ENCODE results near the gene SPOCK2.

SPOCK2 gene

GRCh38 chr10:72086466-72087391 is 1.6 kb downstream of the SPOCK2 start:
- DNase-seq, result no peak

GRCh38 chr10:72085864-72086465 is 2.4 kb downstream of the SPOCK2 start:
- no peak for DNase-seq

GRCh38 chr10:72085166-72085565 is 3.2 kb downstream of the SPOCK2 start:
- no peak for DNase-seq

- no peak for DNase-seq
Measured at GRCh38 chr10:72083790-72084459, 4.4 kb downstream of the SPOCK2 start.

- no peak for DNase-seq
Measured at GRCh38 chr10:72082856-72083789, 5.2 kb downstream of the SPOCK2 start.

GRCh38 chr10:72081772-72082590 is 6.4 kb downstream of the SPOCK2 start:
- DNase-seq, result no peak

- DNase-seq, result no peak
Measured at GRCh38 chr10:72081210-72081609, 7.1 kb downstream of the SPOCK2 start.

GRCh38 chr10:72080042-72080975 is 8.0 kb downstream of the SPOCK2 start:
- DNase-seq, result no peak

GRCh38 chr10:72079356-72079755 is 9.0 kb downstream of the SPOCK2 start:
- DNase-seq, result no peak

GRCh38 chr10:72077275-72077990 is 10.9 kb downstream of the SPOCK2 start:
- DNase-seq, result no peak

GRCh38 chr10:72076756-72077155 is 11.6 kb downstream of the SPOCK2 start:
- DNase-seq, result no peak

GRCh38 chr10:72075376-72076115 is 12.8 kb downstream of the SPOCK2 start:
- no peak for DNase-seq

- no peak for DNase-seq
Measured at GRCh38 chr10:72074574-72075375, 13.6 kb downstream of the SPOCK2 start.

GRCh38 chr10:72073708-72074573 is 14.4 kb downstream of the SPOCK2 start:
- no peak for DNase-seq

GRCh38 chr10:72072639-72073038 is 15.7 kb downstream of the SPOCK2 start:
- no peak for DNase-seq

- no peak for DNase-seq
Measured at GRCh38 chr10:72072046-72072445, 16.3 kb downstream of the SPOCK2 start.

Measured in inflammatory macrophage treated with lipopolysaccharide for 4 hours (primary cell).